ENCODE results near the gene EFL1.

- no peak for TF ChIP-seq CTCF (IDR thresholded peaks at IDR 0.05)
- TF ChIP-seq POLR2A (IDR thresholded peaks at IDR 0.05): no peak
Measured at GRCh38 chr15:82135638-82136037, 126.9 kb downstream of the EFL1 start.

Data from uterus (tissue), 2 donors.